Activated CD8-positive, alpha-beta memory T cell treated with anti-CD3 and anti-CD28 coated beads, Interleukin-2, amount 10 ng/mL, durations not matched to agents 7 days and 5 days (primary cell): ENCODE measurements around the gene TSEN2. TPM values are rescaled to one million over a fixed set of nuclear protein-coding genes. Genes with fewer than 3 reads are reported as not detected.
"Not testable (repeated sequence)": the region's sequence is repeated elsewhere in the genome, so short reads cannot be mapped to it uniquely, and the experiment has no call there.

Experiments
- ATAC-seq: fragments of 150-1000 bp; cut with Tn5 transposase; one replicate; pipeline ENCODE4 v1.10.0; 2021; ENCODE audit warnings: moderate library complexity
- CTCF ChIA-PET: fragments of 350-600 bp; sonication (Branson Sonifier 250); formaldehyde crosslinking; loops from one replicate; lab custom pipeline; 2021; ENCODE audit warnings: antibody characterized with exemption; lab: Charles Lee
- DNase-seq: peaks from one replicate; pipeline ENCODE4 v3.0.0-alpha.2; 2020
- H3K27ac Mint-ChIP-seq: one replicate; pipeline ENCODE4 v1.8.0; 2021; ENCODE audit warnings: mild to moderate bottlenecking, mixed read lengths
- H3K27me3 Mint-ChIP-seq: one replicate; pipeline ENCODE4 v1.8.0; 2021; ENCODE audit warnings: mixed read lengths
- H3K36me3 Mint-ChIP-seq: one replicate; pipeline ENCODE4 v1.8.0; 2021; ENCODE audit warnings: mild to moderate bottlenecking, mixed read lengths
- H3K4me1 Mint-ChIP-seq: one replicate; pipeline ENCODE4 v1.8.0; 2021; ENCODE audit warnings: mixed read lengths
- H3K4me3 Mint-ChIP-seq: one replicate; pipeline ENCODE4 v1.8.0; 2021; ENCODE audit warnings: mild to moderate bottlenecking, moderate library complexity, mixed read lengths
- H3K9me3 Mint-ChIP-seq: one replicate; pipeline ENCODE4 v1.8.0; 2022; ENCODE audit warnings: low read depth, mixed read lengths
- total RNA-seq, 2 experiments: library from RNA; stranded (reverse); gene quantifications; one replicate each; pipeline ENCODE4 v1.2.3, GENCODE V29; 2021

TSEN2 gene
- total RNA-seq, 2 experiments from 2014 or later, result 12.6 to 13.0 TPM

GRCh38 chr3:12536423-12536822, 52.1 kb downstream of the TSEN2 start:
- Mint-ChIP-seq H3K36me3 (no peaks in the 10 kb centered on the region), H3K4me3 (no peak overlapping the region), H3K9me3 (no peaks in the 10 kb centered on the region), H3K4me1 (no peaks in the 10 kb centered on the region), H3K27me3 (no peaks in the 10 kb centered on the region), H3K27ac (no peak overlapping the region)
- CTCF ChIA-PET, result no interaction called here
- DNase-seq (no peak), ATAC-seq (no peak)

- CTCF ChIA-PET, result interaction anchor here (1.1 to 1.2 kb wide), 2 partner anchors 12 to 36 kb away, joined by 3 read pairs; no protein-coding TSS in a partner anchor
- DNase-seq (no peak), ATAC-seq (no peak)
- Mint-ChIP-seq H3K9me3 (no peaks in the 10 kb centered on the region), H3K4me3 (no peak overlapping the region), H3K27ac (no peak overlapping the region), H3K36me3 (no peaks in the 10 kb centered on the region), H3K27me3 (no peaks in the 10 kb centered on the region), H3K4me1 (peaks cover 5% of the 10 kb centered on the region)
Measured at GRCh38 chr3:12541625-12542024, 57.3 kb downstream of the TSEN2 start.

- not testable (repeated sequence) for ATAC-seq, DNase-seq, H3K4me1 Mint-ChIP-seq, H3K27ac Mint-ChIP-seq, H3K4me3 Mint-ChIP-seq, H3K9me3 Mint-ChIP-seq, H3K27me3 Mint-ChIP-seq, H3K36me3 Mint-ChIP-seq
- CTCF ChIA-PET, result interaction anchor here (1.6 kb wide), 1 partner anchor 11 kb away, joined by 3 read pairs; no protein-coding TSS in a partner anchor
Measured at GRCh38 chr3:12543497-12543896, 59.2 kb downstream of the TSEN2 start.

GRCh38 chr3:12544652-12545472, 60.6 kb downstream of the TSEN2 start:
- H3K36me3 Mint-ChIP-seq, result no peaks in the 10 kb centered on the region

GRCh38 chr3:12545473-12545791, 61.2 kb downstream of the TSEN2 start, which contains the start of gene MKRN2OS:
MKRN2OS (minus strand) TSS chr3:12545499; CDS start chr3:12545464, 35 bp downstream.
- DNase-seq (no peak), ATAC-seq (no peak)
- Mint-ChIP-seq H3K27me3 (peaks cover 8% of the 10 kb centered on the region), H3K4me3 (no peak within 1 kb of the TSS), H3K36me3 (no peaks in the 10 kb centered on the region), H3K9me3 (no peaks in the 10 kb centered on the region), H3K4me1 (peaks cover 5% of the 10 kb centered on the region), H3K27ac (no peak within 1 kb of the TSS)
- CTCF ChIA-PET, result no interaction called here

More at GRCh38 chr3:12544652-12545472, 60.6 kb downstream of the TSEN2 start:
- ATAC-seq (no peak), DNase-seq (no peak)
- peaks cover 5% of the 10 kb centered on the region for H3K4me1 Mint-ChIP-seq
- H3K4me3 Mint-ChIP-seq, result no peak overlapping the region
- no peak overlapping the region for H3K27ac Mint-ChIP-seq
- no peaks in the 10 kb centered on the region for H3K9me3 Mint-ChIP-seq
- CTCF ChIA-PET, result no interaction called here
- peaks cover 3% of the 10 kb centered on the region for H3K27me3 Mint-ChIP-seq

GRCh38 chr3:12549971-12550760, 65.9 kb downstream of the TSEN2 start:
- DNase-seq, result no peak
- ATAC-seq, result no peak
- Mint-ChIP-seq H3K9me3 (no peaks in the 10 kb centered on the region), H3K4me1 (peaks cover 6% of the 10 kb centered on the region), H3K4me3 (no peak overlapping the region), H3K27me3 (peaks cover 31% of the 10 kb centered on the region), H3K27ac (no peak overlapping the region), H3K36me3 (no peaks in the 10 kb centered on the region)
- CTCF ChIA-PET, result no interaction called here

GRCh38 chr3:12553921-12554391, 69.7 kb downstream of the TSEN2 start:
- CTCF ChIA-PET, result interaction anchor here (0.6 kb wide), 2 partner anchors 11 to 110 kb away, joined by 3 read pairs; partner anchors contain the start of gene RAF1

GRCh38 chr3:12556314-12556689, 72.0 kb downstream of the TSEN2 start:
- Mint-ChIP-seq H3K9me3 (no peaks in the 10 kb centered on the region), H3K27me3 (peaks cover 25% of the 10 kb centered on the region), H3K4me3 (peak overlapping the region; percentile 90), H3K27ac (peak overlapping the region; percentile 89), H3K4me1 (peaks cover 49% of the 10 kb centered on the region), H3K36me3 (no peaks in the 10 kb centered on the region)
- CTCF ChIA-PET, result interaction anchor here (1.7 kb wide), 1 partner anchor 72 kb away, joined by 4 read pairs; the partner anchor contains the start of gene TSEN2
- DNase-seq, result no peak
- no peak for ATAC-seq

More at GRCh38 chr3:12553921-12554391, 69.7 kb downstream of the TSEN2 start:
- no peaks in the 10 kb centered on the region for H3K36me3 Mint-ChIP-seq
- H3K4me3 Mint-ChIP-seq, result peak overlapping the region; percentile 82
- no peaks in the 10 kb centered on the region for H3K9me3 Mint-ChIP-seq
- peaks cover 30% of the 10 kb centered on the region for H3K4me1 Mint-ChIP-seq
- no peak overlapping the region for H3K27ac Mint-ChIP-seq
- ATAC-seq (no peak), DNase-seq (no peak)
- peaks cover 38% of the 10 kb centered on the region for H3K27me3 Mint-ChIP-seq

GRCh38 chr3:12556690-12557472, 72.6 kb downstream of the TSEN2 start, which contains the start of gene MKRN2:
MKRN2 (plus strand) TSS chr3:12557087; CDS start chr3:12557151, 64 bp downstream.
- H3K36me3 Mint-ChIP-seq, result no peaks in the 10 kb centered on the region
- peaks cover 25% of the 10 kb centered on the region for H3K27me3 Mint-ChIP-seq
- peaks cover 51% of the 10 kb centered on the region for H3K4me1 Mint-ChIP-seq
- no peaks in the 10 kb centered on the region for H3K9me3 Mint-ChIP-seq
- DNase-seq (peak; percentile 87), ATAC-seq (peak; percentile 98)
- H3K4me3 Mint-ChIP-seq, result peak within 1 kb of the TSS; percentile 90
- CTCF ChIA-PET, result interaction anchor here (1.7 kb wide), 1 partner anchor 72 kb away, joined by 4 read pairs; the partner anchor contains the start of gene TSEN2
- H3K27ac Mint-ChIP-seq, result peak within 1 kb of the TSS; percentile 89

GRCh38 chr3:12557473-12558100, 73.3 kb downstream of the TSEN2 start:
- Mint-ChIP-seq H3K4me1 (peaks cover 52% of the 10 kb centered on the region), H3K9me3 (no peaks in the 10 kb centered on the region), H3K4me3 (peak overlapping the region; percentile 90), H3K27ac (peak overlapping the region; percentile 87), H3K27me3 (peaks cover 25% of the 10 kb centered on the region), H3K36me3 (no peaks in the 10 kb centered on the region)
- ATAC-seq, result no peak
- CTCF ChIA-PET, result no interaction called here
- no peak for DNase-seq

- H3K4me3 Mint-ChIP-seq, result peak overlapping the region; percentile 90
- CTCF ChIA-PET, result interaction anchor here (1.3 kb wide), 1 partner anchor 12 kb away, joined by 3 read pairs; no protein-coding TSS in a partner anchor
- no peak for ATAC-seq
- H3K9me3 Mint-ChIP-seq, result no peaks in the 10 kb centered on the region
- H3K36me3 Mint-ChIP-seq, result peaks cover 1% of the 10 kb centered on the region
- no peak for DNase-seq
- no peak overlapping the region for H3K27ac Mint-ChIP-seq
- H3K27me3 Mint-ChIP-seq, result peaks cover 16% of the 10 kb centered on the region
- H3K4me1 Mint-ChIP-seq, result peaks cover 50% of the 10 kb centered on the region
Measured at GRCh38 chr3:12558706-12559105, 74.4 kb downstream of the TSEN2 start.

- Mint-ChIP-seq H3K4me1 (peaks cover 46% of the 10 kb centered on the region), H3K9me3 (no peaks in the 10 kb centered on the region), H3K27ac (no peak overlapping the region), H3K4me3 (no peak overlapping the region), H3K27me3 (peaks cover 9% of the 10 kb centered on the region), H3K36me3 (peaks cover 3% of the 10 kb centered on the region)
- DNase-seq (no peak), ATAC-seq (no peak)
- CTCF ChIA-PET, result interaction anchor here (1.3 kb wide), 2 partner anchors 11 kb away, joined by 3 to 5 read pairs; no protein-coding TSS in a partner anchor
Measured at GRCh38 chr3:12559520-12559919, 75.2 kb downstream of the TSEN2 start.
